Gastroesophageal sphincter (tissue), 3 donors: ENCODE data around the gene RNASET2.

Source experiments
- EP300 ChIP-seq: sonication (generic); formaldehyde crosslinking; IDR thresholded peaks from one replicate; pipeline ENCODE4 v1.6.1; 2017; ENCODE audit warnings: antibody characterized with exemption, mild to moderate bottlenecking
- POLR2A ChIP-seq, 2 donors: fragments of 450-650 bp; IDR thresholded peaks; one replicate each; pipeline ENCODE4 v1.6.1; 2017; ENCODE audit warnings: antibody characterized with exemption in 2 of 2, mild to moderate bottlenecking in 2 of 2, moderate library complexity in 1 of 2
- POLR2AphosphoS5 ChIP-seq: sonication (generic); formaldehyde crosslinking; IDR thresholded peaks from one replicate; pipeline ENCODE4 v1.6.1; 2017; ENCODE audit warnings: antibody characterized with exemption
- TF ChIP-seq, protein P1 (sequence below), 4 experiments: fragments of 200-600 bp in 2 of 4; fragments of 450-650 bp in 2 of 4; sonication (generic) in 1 of 4; IDR thresholded peaks; one replicate each; pipeline ENCODE4 v1.5.1; 2017 to 2019; ENCODE audit warnings: antibody characterized with exemption in 4 of 4, mild to moderate bottlenecking in 2 of 4, moderate library complexity in 2 of 4

DNA sequence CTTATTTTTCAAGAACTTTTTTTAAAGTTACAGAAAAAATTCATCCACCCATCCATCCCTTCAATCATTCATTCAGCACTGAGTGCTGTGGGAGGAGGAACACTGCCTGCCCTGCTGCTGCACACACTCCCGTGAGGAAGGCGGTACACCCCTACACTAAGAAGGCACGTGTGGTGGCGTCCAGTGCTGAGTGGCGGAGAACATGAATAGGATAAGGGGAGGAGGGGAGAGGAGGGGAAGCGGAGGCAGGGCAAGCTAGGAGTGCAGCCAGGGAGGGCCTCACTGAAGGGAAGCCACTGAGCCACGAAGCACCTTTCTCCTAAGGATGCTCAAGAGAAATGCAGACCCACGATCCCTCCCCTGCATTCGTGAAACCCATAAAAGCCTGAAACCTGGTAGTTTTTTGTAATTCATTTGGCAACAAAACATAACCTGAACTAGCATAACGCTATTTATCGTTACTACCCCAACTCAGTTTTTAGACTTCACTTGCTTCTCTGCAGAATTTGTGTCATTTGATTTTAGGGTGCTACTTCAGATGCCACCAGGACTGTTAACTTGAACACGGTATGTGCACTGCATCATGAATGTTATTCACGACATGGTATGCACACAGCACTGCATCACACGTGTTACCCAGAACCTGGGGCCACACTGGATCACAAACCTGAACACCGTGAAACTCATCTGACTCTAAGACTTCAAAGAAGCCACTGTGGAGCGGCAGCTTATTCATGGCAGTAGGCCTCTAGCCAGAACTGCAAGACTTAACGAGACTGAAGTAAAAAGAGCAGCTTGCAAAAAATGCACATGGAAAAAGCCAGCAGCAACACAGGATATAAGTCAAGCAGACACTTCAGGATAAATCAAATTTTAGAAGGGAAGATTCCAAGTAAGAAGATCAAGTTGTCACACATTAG lies 3.5 kb downstream of the RNASET2 start:
- TF ChIP-seq, protein P1, sequence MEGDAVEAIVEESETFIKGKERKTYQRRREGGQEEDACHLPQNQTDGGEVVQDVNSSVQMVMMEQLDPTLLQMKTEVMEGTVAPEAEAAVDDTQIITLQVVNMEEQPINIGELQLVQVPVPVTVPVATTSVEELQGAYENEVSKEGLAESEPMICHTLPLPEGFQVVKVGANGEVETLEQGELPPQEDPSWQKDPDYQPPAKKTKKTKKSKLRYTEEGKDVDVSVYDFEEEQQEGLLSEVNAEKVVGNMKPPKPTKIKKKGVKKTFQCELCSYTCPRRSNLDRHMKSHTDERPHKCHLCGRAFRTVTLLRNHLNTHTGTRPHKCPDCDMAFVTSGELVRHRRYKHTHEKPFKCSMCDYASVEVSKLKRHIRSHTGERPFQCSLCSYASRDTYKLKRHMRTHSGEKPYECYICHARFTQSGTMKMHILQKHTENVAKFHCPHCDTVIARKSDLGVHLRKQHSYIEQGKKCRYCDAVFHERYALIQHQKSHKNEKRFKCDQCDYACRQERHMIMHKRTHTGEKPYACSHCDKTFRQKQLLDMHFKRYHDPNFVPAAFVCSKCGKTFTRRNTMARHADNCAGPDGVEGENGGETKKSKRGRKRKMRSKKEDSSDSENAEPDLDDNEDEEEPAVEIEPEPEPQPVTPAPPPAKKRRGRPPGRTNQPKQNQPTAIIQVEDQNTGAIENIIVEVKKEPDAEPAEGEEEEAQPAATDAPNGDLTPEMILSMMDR (IDR thresholded peaks at IDR 0.05): no peak
- no peak for TF ChIP-seq EP300
- no peak for TF ChIP-seq POLR2A (IDR thresholded peaks at IDR 0.05)
- TF ChIP-seq POLR2AphosphoS5: no peak
